IMR-90 (cell line): ENCODE measurements around the gene GPT2. TPM values are rescaled to one million over a fixed set of nuclear protein-coding genes. Genes with fewer than 3 reads are reported as not detected.
"Not testable (repeated sequence)": the region's sequence is repeated elsewhere in the genome, so short reads cannot be mapped to it uniquely, and the experiment has no call there.

Experiments used
- ATAC-seq: fragments of 200-7000 bp; cut with Tn5 transposase; 2 replicates; pipeline ENCODE4 v1.9.1; 2020; ENCODE audit warnings: low read depth, mild to moderate bottlenecking, moderate library complexity
- BruUV-seq: library from RNA; stranded (reverse); fragments of 400-500 nt; replicated peaks from 2 replicates; lab custom pipeline; 2021; lab: Mats Ljungman, UMichigan
- CTCF ChIA-PET: fragments of 300-600 bp; formaldehyde crosslinking; extraction: SDS; loops from one replicate; lab custom pipeline; 2021; ENCODE audit warnings: antibody characterized with exemption; lab: Yijun Ruan, JAX
- POLR2A ChIA-PET: fragments of 300-600 bp; sonication (Branson Sonifier 250); formaldehyde crosslinking; loops from one replicate; lab custom pipeline; 2022; ENCODE audit warnings: antibody characterized with exemption; ENCODE audit not compliant: unreplicated experiment; lab: Charles Lee
- DNase-seq: peaks from one replicate; pipeline ENCODE4 v3.0.0; 2013
- H2AFZ ChIP-seq: replicated peaks from 2 replicates; pipeline ENCODE3; 2013; ENCODE audit warnings: low read length, mild to moderate bottlenecking; ENCODE audit not compliant: poor library complexity
- H2AK5ac ChIP-seq: 2 replicates; pipeline ENCODE4 v1.6.1; 2013; ENCODE audit warnings: low read depth, low read length, inconsistent platforms
- H2AK9ac ChIP-seq: replicated peaks from 2 replicates; pipeline ENCODE3; 2013; ENCODE audit warnings: mild to moderate bottlenecking, low read depth, low read length, moderate library complexity; ENCODE audit not compliant: poor library complexity
- H2BK120ac ChIP-seq: 2 replicates; pipeline ENCODE4 v1.6.1; 2013; ENCODE audit warnings: low read depth, low read length, inconsistent platforms
- H2BK15ac ChIP-seq: 3 replicates; pipeline ENCODE4 v1.6.1; 2013; ENCODE audit warnings: low read depth, low read length, inconsistent platforms
- H2BK20ac ChIP-seq: 2 replicates; pipeline ENCODE4 v1.6.1; 2013; ENCODE audit warnings: low read depth, mild to moderate bottlenecking, inconsistent platforms, low read length, moderate library complexity
- H2BK5ac ChIP-seq: 2 replicates; pipeline ENCODE4 v1.6.1; 2013; ENCODE audit warnings: mild to moderate bottlenecking, low read depth, low read length, inconsistent platforms; ENCODE audit not compliant: poor library complexity, severe bottlenecking
- H3K14ac ChIP-seq: replicated peaks from 2 replicates; pipeline ENCODE4 v1.6.1; 2013; ENCODE audit warnings: low read depth, low read length, inconsistent platforms
- H3K18ac ChIP-seq: 2 replicates; pipeline ENCODE4 v1.6.1; 2013; ENCODE audit warnings: low read depth, low read length, control low read depth
- H3K23ac ChIP-seq: 2 replicates; pipeline ENCODE4 v1.6.1; 2013; ENCODE audit warnings: low read depth, low read length, inconsistent platforms
- H3K27ac ChIP-seq: 2 replicates; pipeline ENCODE4 v1.5.1; 2013; ENCODE audit warnings: mild to moderate bottlenecking, control low read depth, low read length; ENCODE audit not compliant: insufficient read depth
- H3K27me3 ChIP-seq: 2 replicates; pipeline ENCODE4 v1.6.1; 2013; ENCODE audit warnings: low read length; ENCODE audit not compliant: control insufficient read depth, insufficient read depth
- H3K36me3 ChIP-seq: 2 replicates; pipeline ENCODE4 v1.6.1; 2013; ENCODE audit warnings: low read length, mixed read lengths; ENCODE audit not compliant: control insufficient read depth, insufficient read depth
- H3K4ac ChIP-seq: 2 replicates; pipeline ENCODE4 v1.6.1; 2013; ENCODE audit warnings: low read depth, low read length, inconsistent platforms
- H3K4me1 ChIP-seq: 2 replicates; pipeline ENCODE4 v1.6.1; 2013; ENCODE audit warnings: low read length, mixed read lengths; ENCODE audit not compliant: control insufficient read depth, insufficient read depth
- H3K4me2 ChIP-seq: 2 replicates; pipeline ENCODE4 v1.6.1; 2013; ENCODE audit warnings: low read depth, mild to moderate bottlenecking, control low read depth, low read length, moderate library complexity
- H3K4me3 ChIP-seq: 2 replicates; pipeline ENCODE4 v1.5.1; 2013; ENCODE audit warnings: low read depth, mild to moderate bottlenecking, control low read depth, low read length, moderate library complexity; ENCODE audit not compliant: insufficient read depth
- H3K56ac ChIP-seq: 2 replicates; pipeline ENCODE4 v1.6.1; 2013; ENCODE audit warnings: low read length, inconsistent platforms; ENCODE audit not compliant: insufficient read depth; ENCODE audit errors: extremely low read depth
- H3K79me1 ChIP-seq, 2 experiments: 2 replicates each; pipeline ENCODE4 v1.6.1; 2013; ENCODE audit warnings: low read length in 2 of 2, inconsistent platforms in 1 of 2, low read depth in 1 of 2
- H3K9ac ChIP-seq: 2 replicates; pipeline ENCODE4 v1.6.1; 2013; ENCODE audit warnings: low read depth, low read length, control low read depth
- H3K9me1 ChIP-seq: 2 replicates; pipeline ENCODE4 v1.6.1; 2013; ENCODE audit warnings: low read length, inconsistent platforms; ENCODE audit not compliant: insufficient read depth
- H3K9me3 ChIP-seq: 2 replicates; pipeline ENCODE4 v1.6.1; 2013; ENCODE audit warnings: low read length; ENCODE audit not compliant: control insufficient read depth, insufficient read depth
- H4K20me1 ChIP-seq: 2 replicates; pipeline ENCODE4 v1.6.1; 2013; ENCODE audit warnings: low read length, inconsistent platforms; ENCODE audit not compliant: insufficient read depth
- H4K5ac ChIP-seq: 2 replicates; pipeline ENCODE4 v1.6.1; 2013; ENCODE audit warnings: mild to moderate bottlenecking, low read depth, low read length, control low read depth
- H4K8ac ChIP-seq, 2 experiments: 2 replicates each; pipeline ENCODE4 v1.6.1; 2013; ENCODE audit warnings: low read depth in 2 of 2, low read length in 2 of 2, control low read depth in 1 of 2, inconsistent platforms in 1 of 2
- H4K91ac ChIP-seq: 2 replicates; pipeline ENCODE4 v1.6.1; 2013; ENCODE audit warnings: low read depth, low read length, inconsistent platforms; ENCODE audit not compliant: insufficient read depth
- BHLHE40 ChIP-seq: fragments of 150-350 bp; IDR thresholded peaks from 2 replicates; pipeline ENCODE4 v1.6.1; 2016; ENCODE audit warnings: mild to moderate bottlenecking, low read depth, low read length
- CEBPB ChIP-seq: IDR thresholded peaks from 2 replicates; pipeline ENCODE4 v1.6.1; 2012; ENCODE audit warnings: low read depth, low read length, improper control_type of control experiment
- WGBS, 2 experiments: methylation state at CpG; one replicate each; pipeline versions ENCODE4 v1.1.5 to v1.1.7; 2013; ENCODE audit warnings: missing lambda C conversion rate in 2 of 2; ENCODE audit not compliant: insufficient read length in 1 of 2; ENCODE audit errors: extremely low coverage in 2 of 2; 5-methylcytosine and 5-hydroxymethylcytosine counted together
- dilution Hi-C: fragments of 300-500 bp; cut with HindIII; formaldehyde crosslinking; loops from one replicate; pipeline ENCODE4 v1.14.3; 2018; ENCODE audit warnings: low sequenced_read_pairs; ENCODE audit not compliant: unreplicated experiment
- in situ Hi-C: fragments of 300-500 bp; cut with MboI; formaldehyde crosslinking; loops from 3 replicates; pipeline ENCODE4 v1.14.3; 2019; ENCODE audit warnings: low sequenced_read_pairs, inconsistent platforms, mixed read lengths
- intact Hi-C: fragments of 100-400 bp; cut with micrococcal nuclease; formaldehyde crosslinking; loops from 2 replicates; pipeline ENCODE4 v1.10.0; 2022
- polyA plus RNA-seq, 3 experiments: library from polyadenylated mRNA; depleted of rRNA; stranded (reverse); fragments of >200 nt; gene quantifications; 2 replicates each; pipeline ENCODE4 v1.2.3, GENCODE V29; 2012; ENCODE audit warnings: low replicate concordance in 1 of 3
- total RNA-seq: library from RNA; depleted of rRNA; stranded (reverse); fragments of >200 nt; gene quantifications from 2 replicates; pipeline ENCODE4 v1.2.3, GENCODE V29; 2012

Gene GPT2
- total and polyA plus RNA-seq, 2 of the 4 experiments (the other 2 are of a cell fraction) = 26.4 to 31.5 TPM

GRCh38 chr16:46866286-46866685 lies 17.9 kb upstream of the GPT2 start:
- Histone ChIP-seq H4K91ac (no peak overlapping the region), H4K20me1 (no peaks in the 10 kb centered on the region), H3K9me3 (0 out of 2 replicates have a peak, but pooled peaks cover 2% of the 10 kb centered on the region), H3K9ac (no peak overlapping the region), H3K4me1 (0 out of 2 replicates have a peak, but pooled peaks cover 2% of the 10 kb centered on the region), H3K36me3 (no peaks in the 10 kb centered on the region), H3K4me3 (no peak overlapping the region), H2AK9ac (no peak overlapping the region), H3K4ac (no peak overlapping the region), H3K18ac (no peak overlapping the region), H2BK5ac (no peak overlapping the region), H2AFZ (no peak overlapping the region), H3K23ac (no peak overlapping the region), H3K9me1 (no peaks in the 10 kb centered on the region), H2BK20ac (no peak overlapping the region), H2BK120ac (no peak overlapping the region), H3K4me2 (no peak overlapping the region), H3K27me3 (0 out of 2 replicates have a peak, but pooled peaks cover 2% of the 10 kb centered on the region), H2AK5ac (no peak overlapping the region), H4K8ac (no peak overlapping the region), H3K56ac (no peak overlapping the region), H2BK15ac (no peak overlapping the region), H4K5ac (no peak overlapping the region), H3K27ac (no peak overlapping the region), H3K79me1 (no peaks in the 10 kb centered on the region), H3K14ac (no peak overlapping the region)
- TF ChIP-seq BHLHE40 (no peak), CEBPB (peak; percentile 46)
- no peak for DNase-seq
- dilution Hi-C loops = no loop called here
- ChIA-PET CTCF (no interaction called here), POLR2A (no interaction called here)
- intact Hi-C loops = no loop called here
- in situ Hi-C loops = no loop called here
- no TSS peak for BruUV-seq
- no peak for ATAC-seq
- no CpG with 5 or more reads among the region's 1 CpG for WGBS, 2 experiments

- H3K9me3 ChIP-seq, H4K91ac ChIP-seq, ATAC-seq, H2AK5ac ChIP-seq, H3K56ac ChIP-seq, H3K4ac ChIP-seq, H2BK20ac ChIP-seq, H2AK9ac ChIP-seq, intact Hi-C loops, H4K20me1 ChIP-seq, H3K14ac ChIP-seq, H3K18ac ChIP-seq, H3K36me3 ChIP-seq, H2AFZ ChIP-seq, BruUV-seq, H3K23ac ChIP-seq, H3K79me1 ChIP-seq, H2BK120ac ChIP-seq, H4K5ac ChIP-seq, H3K27me3 ChIP-seq, in situ Hi-C loops, POLR2A ChIA-PET, H4K8ac ChIP-seq, H3K27ac ChIP-seq, H2BK5ac ChIP-seq, H2BK15ac ChIP-seq, DNase-seq, dilution Hi-C loops, H3K9me1 ChIP-seq, H3K9ac ChIP-seq, H3K4me1 ChIP-seq, H3K4me2 ChIP-seq, H3K4me3 ChIP-seq: not testable (repeated sequence)
- CTCF ChIA-PET = interaction anchor here (1.0 kb wide), 1 partner anchor 19 kb away, joined by 3 read pairs; no protein-coding TSS in a partner anchor
- WGBS, 2 experiments = no CpG with 5 or more reads among the region's 2 CpGs
Observed at GRCh38 chr16:46867486-46867885, 16.7 kb upstream of the GPT2 start.
